Measurements from ENCODE around the gene RAC3. TPM values are rescaled to one million over a fixed set of nuclear protein-coding genes. Genes with fewer than 3 reads are reported as not detected.

RAC3 gene
- total RNA-seq, 1 donor from 2014 or later, result not detected

DNA sequence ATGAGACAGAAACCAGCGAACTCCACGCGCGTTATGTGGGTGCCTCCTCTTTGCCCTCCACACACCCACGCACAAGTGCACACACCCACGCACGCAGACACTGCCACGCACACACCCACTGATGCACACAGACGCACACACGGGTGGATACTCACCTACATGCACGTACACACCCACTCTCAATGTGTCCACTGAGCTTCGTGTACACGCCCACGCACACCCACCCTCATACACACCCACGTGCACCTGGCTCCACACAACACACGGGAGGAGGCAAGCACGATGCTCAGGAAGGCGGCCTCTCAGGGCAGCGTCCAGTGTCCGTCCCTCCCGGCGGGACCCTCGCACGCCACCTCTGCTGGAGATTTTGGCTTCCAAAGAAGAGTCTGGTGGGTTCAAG is 15.9 kb downstream of the RAC3 start:
- Histone ChIP-seq H3K9me3 (no peaks in the 10 kb centered on the region), H3K27ac (no peak overlapping the region), H3K36me3 (peaks cover 15 to 33% of the 10 kb centered on the region in 2 donors), H3K4me3 (no peak overlapping the region), H3K27me3 (no peaks in the 10 kb centered on the region), H3K4me1 (peaks cover 11 to 12% of the 10 kb centered on the region in 2 donors)
- intact Hi-C loops (cut with DNase I), result no loop called here
- no peak for DNase-seq (ENCODE audit: low spot score in 2 of 2)
- TF ChIP-seq, protein P1, sequence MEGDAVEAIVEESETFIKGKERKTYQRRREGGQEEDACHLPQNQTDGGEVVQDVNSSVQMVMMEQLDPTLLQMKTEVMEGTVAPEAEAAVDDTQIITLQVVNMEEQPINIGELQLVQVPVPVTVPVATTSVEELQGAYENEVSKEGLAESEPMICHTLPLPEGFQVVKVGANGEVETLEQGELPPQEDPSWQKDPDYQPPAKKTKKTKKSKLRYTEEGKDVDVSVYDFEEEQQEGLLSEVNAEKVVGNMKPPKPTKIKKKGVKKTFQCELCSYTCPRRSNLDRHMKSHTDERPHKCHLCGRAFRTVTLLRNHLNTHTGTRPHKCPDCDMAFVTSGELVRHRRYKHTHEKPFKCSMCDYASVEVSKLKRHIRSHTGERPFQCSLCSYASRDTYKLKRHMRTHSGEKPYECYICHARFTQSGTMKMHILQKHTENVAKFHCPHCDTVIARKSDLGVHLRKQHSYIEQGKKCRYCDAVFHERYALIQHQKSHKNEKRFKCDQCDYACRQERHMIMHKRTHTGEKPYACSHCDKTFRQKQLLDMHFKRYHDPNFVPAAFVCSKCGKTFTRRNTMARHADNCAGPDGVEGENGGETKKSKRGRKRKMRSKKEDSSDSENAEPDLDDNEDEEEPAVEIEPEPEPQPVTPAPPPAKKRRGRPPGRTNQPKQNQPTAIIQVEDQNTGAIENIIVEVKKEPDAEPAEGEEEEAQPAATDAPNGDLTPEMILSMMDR (IDR thresholded peaks at IDR 0.05), result no peak

DNA sequence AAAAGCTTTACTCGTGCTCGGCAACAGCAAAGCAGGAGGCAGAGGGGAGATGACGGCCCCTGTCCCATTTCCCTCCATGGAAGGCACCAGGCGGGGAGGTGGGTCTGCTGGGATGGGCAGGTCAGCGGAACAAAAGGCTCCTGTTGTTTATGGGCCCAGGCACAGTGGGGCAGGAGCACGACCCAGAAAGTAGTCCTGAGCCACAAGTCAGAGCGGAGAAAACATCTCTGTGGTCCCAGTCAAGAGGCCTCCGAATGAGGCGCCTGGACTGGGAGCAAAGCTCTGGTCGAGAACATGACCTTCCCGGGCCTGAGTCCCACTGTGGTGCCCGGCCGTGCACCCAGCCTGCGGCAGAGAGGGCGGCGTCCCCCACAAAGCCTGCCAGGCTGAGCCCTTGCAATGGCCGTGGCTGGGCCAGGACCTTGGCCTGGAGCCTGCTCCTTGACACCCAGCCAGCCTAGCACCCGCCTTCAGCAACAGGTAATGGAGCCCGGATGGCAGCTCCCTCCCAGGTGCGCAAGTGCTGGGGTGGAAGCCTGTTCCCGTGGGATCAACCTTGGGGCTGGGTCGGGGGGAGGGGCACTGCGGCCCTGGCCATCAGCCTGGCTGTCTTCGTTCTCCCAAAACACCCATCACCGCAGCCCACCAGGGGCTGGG is 16.6 kb downstream of the RAC3 start:
- Histone ChIP-seq H3K4me3 (no peak overlapping the region), H3K27me3 (no peaks in the 10 kb centered on the region), H3K4me1 (peaks cover 17 to 18% of the 10 kb centered on the region in 2 donors), H3K9me3 (no peaks in the 10 kb centered on the region), H3K27ac (no peak overlapping the region), H3K36me3 (peaks cover 15 to 33% of the 10 kb centered on the region in 2 donors)
- intact Hi-C loops (cut with DNase I), result no loop called here
- TF ChIP-seq, protein P1 (IDR thresholded peaks at IDR 0.05), result no peak
- no peak for DNase-seq (ENCODE audit: low spot score in 2 of 2)

DNA sequence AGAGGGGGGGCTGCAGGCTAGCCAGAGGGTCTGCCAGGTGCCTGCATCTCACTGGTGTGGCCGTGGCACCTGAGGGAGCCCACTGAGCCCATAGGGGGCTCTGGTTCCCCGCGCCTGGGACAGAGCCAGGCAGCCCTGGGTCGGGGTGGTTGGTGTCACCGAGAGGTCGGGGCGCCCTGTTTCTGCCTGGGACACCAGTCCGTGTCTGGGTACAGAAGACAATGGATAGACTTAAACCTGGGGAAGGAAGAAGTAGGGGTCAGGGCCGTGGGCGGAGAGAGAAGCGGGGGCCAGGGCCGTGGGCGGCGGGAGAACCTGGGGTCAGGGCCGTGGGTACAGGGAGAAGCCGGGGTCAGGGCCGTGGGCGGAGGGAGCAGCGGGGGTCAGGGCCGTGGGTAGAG is 17.1 kb downstream of the RAC3 start:
- TF ChIP-seq, protein P1 (IDR thresholded peaks at IDR 0.05), result no peak
- Histone ChIP-seq H3K9me3 (no peaks in the 10 kb centered on the region), H3K4me1 (peaks cover 18 to 19% of the 10 kb centered on the region in 2 donors), H3K36me3 (peaks cover 15 to 33% of the 10 kb centered on the region in 2 donors), H3K4me3 (no peak overlapping the region), H3K27ac (no peak overlapping the region), H3K27me3 (no peaks in the 10 kb centered on the region)
- intact Hi-C loops (cut with DNase I), result no loop called here
- no peak for DNase-seq (ENCODE audit: low spot score in 2 of 2)

DNA sequence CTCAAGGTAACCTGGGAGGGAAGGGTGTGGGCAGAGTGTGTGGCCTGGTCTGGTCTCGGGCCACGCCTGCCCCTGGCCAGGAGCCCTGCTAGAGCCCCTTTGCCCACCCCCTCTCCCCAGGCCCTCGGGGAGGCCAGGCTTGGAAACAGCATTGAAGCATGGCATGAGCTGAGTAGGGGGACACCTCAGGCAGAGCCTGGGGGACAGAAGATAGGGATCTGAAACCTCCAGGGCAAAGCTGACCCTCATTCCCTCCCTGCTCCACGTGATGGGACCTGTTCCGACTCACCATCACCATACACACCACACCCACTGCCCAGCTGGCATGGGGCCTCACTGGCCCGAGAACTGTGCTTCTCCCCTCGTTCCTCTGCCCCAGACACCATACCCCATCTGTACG is 17.6 kb downstream of the RAC3 start:
- H3K27ac ChIP-seq, result no peak overlapping the region
- TF ChIP-seq, protein P1 (IDR thresholded peaks at IDR 0.05), result no peak
- DNase-seq (ENCODE audit: low spot score in 2 of 2), result no peak
- intact Hi-C loops (cut with DNase I), result no loop called here
- peaks cover 18 to 19% of the 10 kb centered on the region in 2 donors for H3K4me1 ChIP-seq
- peaks cover 19 to 36% of the 10 kb centered on the region in 2 donors for H3K36me3 ChIP-seq
- no peak overlapping the region for H3K4me3 ChIP-seq
- no peaks in the 10 kb centered on the region for H3K27me3 ChIP-seq
- H3K9me3 ChIP-seq, result no peaks in the 10 kb centered on the region

GRCh38 chr17:82049521-82049971 is 18.1 kb downstream of the RAC3 start:
- Histone ChIP-seq H3K27ac (no peak overlapping the region), H3K4me3 (no peak overlapping the region), H3K36me3 (peaks cover 24 to 41% of the 10 kb centered on the region in 2 donors), H3K27me3 (no peaks in the 10 kb centered on the region), H3K4me1 (peaks cover 18 to 19% of the 10 kb centered on the region in 2 donors), H3K9me3 (no peaks in the 10 kb centered on the region)
- intact Hi-C loops (cut with DNase I), result no loop called here
- no peak for DNase-seq (ENCODE audit: low spot score in 2 of 2)
- TF ChIP-seq, protein P1 (IDR thresholded peaks at IDR 0.05), result no peak

All from ascending aorta (tissue), 2 donors.